GM12892 (cell line): ENCODE results near the gene SEC14L2.
"Not testable (repeated sequence)": the region's sequence is repeated elsewhere in the genome, so short reads cannot be mapped to it uniquely, and the experiment has no call there.

Source experiments
- POLR2A ChIP-seq: IDR thresholded peaks from 2 replicates; pipeline ENCODE4 v1.6.1; 2011; ENCODE audit warnings: low read depth, low read length, control low read depth
- POLR2AphosphoS5 ChIP-seq: IDR thresholded peaks from 2 replicates; pipeline ENCODE4 v1.6.1; 2011; ENCODE audit warnings: low read depth, low read length, control low read depth
- TAF1 ChIP-seq: IDR thresholded peaks from 2 replicates; pipeline ENCODE4 v1.6.1; 2011; ENCODE audit warnings: low read depth, mild to moderate bottlenecking, control low read depth, low read length, borderline replicate concordance

- not testable (repeated sequence) for TF ChIP-seq POLR2AphosphoS5, POLR2A, TAF1
Measured at GRCh38 chr22:30460555-30460954, 63.7 kb downstream of the SEC14L2 start.
